ENCODE measurements around the gene RPP40. TPM values are rescaled to one million over a fixed set of nuclear protein-coding genes. Genes with fewer than 3 reads are reported as not detected.
"Not testable (repeated sequence)": the region's sequence is repeated elsewhere in the genome, so short reads cannot be mapped to it uniquely, and the experiment has no call there.

RPP40 gene
- polyA plus RNA-seq, 1 of the 3 experiments (the other 2 are of a cell fraction), result 9.8 TPM

DNA sequence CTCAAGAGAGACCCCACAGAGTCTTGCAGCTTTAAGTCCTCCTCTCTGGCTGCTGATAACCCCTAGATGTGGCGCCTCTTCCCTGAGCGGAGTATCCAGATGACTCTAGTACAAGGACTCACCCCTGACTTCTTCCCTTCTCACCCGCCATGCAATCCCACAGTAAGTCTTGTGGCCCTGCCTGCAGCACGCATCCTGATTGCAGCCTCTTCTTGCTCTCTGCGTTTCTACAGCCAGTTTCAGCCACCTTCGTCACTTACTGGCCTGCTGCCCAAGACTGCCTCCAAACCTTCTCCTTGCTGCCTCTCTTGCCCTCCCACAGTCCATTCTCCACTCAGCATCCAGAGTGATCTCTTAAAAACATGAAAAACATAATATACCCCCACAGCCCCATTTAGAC lies 2.4 kb upstream of the RPP40 start:
- no peak for DNase-seq
- no peaks in the 10 kb centered on the region for H3K9me3 ChIP-seq
- H3K4me3 ChIP-seq (ENCODE audit: low read depth in 2 of 2, low read length in 1 of 2), result no peak overlapping the region
- H3K27ac ChIP-seq (ENCODE audit: low read depth in 2 of 2, low read length in 1 of 2), result no peak overlapping the region
- H3K79me2 ChIP-seq (ENCODE audit: insufficient read depth), result no peaks in the 10 kb centered on the region
- H2AFZ ChIP-seq (ENCODE audit: low read depth), result no peak overlapping the region
- no peak for TF ChIP-seq IRF3 (IDR thresholded peaks at IDR 0.05; ENCODE audit: low read depth, low read length)
- TF ChIP-seq GATA2 (CRISPR knock-in tag; IDR thresholded peaks at IDR 0.05), result no peak
- TF ChIP-seq RXRA (IDR thresholded peaks at IDR 0.05; ENCODE audit: borderline replicate concordance, low read depth), result no peak
- TF ChIP-seq EP300 (IDR thresholded peaks at IDR 0.05; ENCODE audit: borderline replicate concordance in 1 of 2, low read depth in 1 of 2, low read length in 1 of 2), result no peak
- no peak for TF ChIP-seq TEAD4 (IDR thresholded peaks at IDR 0.05; ENCODE audit: borderline replicate concordance, insufficient read depth)
- no peak for TF ChIP-seq GABPA (IDR thresholded peaks at IDR 0.05; ENCODE audit: low read depth)
- TF ChIP-seq, protein P1, sequence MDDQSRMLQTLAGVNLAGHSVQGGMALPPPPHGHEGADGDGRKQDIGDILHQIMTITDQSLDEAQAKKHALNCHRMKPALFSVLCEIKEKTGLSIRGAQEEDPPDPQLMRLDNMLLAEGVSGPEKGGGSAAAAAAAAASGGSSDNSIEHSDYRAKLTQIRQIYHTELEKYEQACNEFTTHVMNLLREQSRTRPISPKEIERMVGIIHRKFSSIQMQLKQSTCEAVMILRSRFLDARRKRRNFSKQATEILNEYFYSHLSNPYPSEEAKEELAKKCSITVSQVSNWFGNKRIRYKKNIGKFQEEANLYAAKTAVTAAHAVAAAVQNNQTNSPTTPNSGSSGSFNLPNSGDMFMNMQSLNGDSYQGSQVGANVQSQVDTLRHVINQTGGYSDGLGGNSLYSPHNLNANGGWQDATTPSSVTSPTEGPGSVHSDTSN (IDR thresholded peaks at IDR 0.05), result no peak
- TF ChIP-seq NFIC (IDR thresholded peaks at IDR 0.05; ENCODE audit: borderline replicate concordance), result no peak
- no peak for TF ChIP-seq TAF1 (IDR thresholded peaks at IDR 0.05; ENCODE audit: borderline replicate concordance, low read depth, low read length)
- TF ChIP-seq, protein P2, sequence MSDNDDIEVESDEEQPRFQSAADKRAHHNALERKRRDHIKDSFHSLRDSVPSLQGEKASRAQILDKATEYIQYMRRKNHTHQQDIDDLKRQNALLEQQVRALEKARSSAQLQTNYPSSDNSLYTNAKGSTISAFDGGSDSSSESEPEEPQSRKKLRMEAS (IDR thresholded peaks at IDR 0.05; ENCODE audit: low read depth), result no peak
- no peak for TF ChIP-seq FOSL2 (IDR thresholded peaks at IDR 0.05; ENCODE audit: borderline replicate concordance, low read depth)
- no peak overlapping the region for H3K9ac ChIP-seq
- no peaks in the 10 kb centered on the region for H3K9me2 ChIP-seq
- WGBS (ENCODE audit: low lambda C conversion rate), result 98% methylated on average over 6 of the region's 6 CpGs
- H4K20me1 ChIP-seq (ENCODE audit: insufficient read depth), result no peaks in the 10 kb centered on the region
- H3K36me3 ChIP-seq (replicated peaks in 1 of 2; ENCODE audit: control insufficient read depth in 1 of 2, insufficient read depth in 2 of 2, low read length in 1 of 2), result peaks cover under 1 to 7% of the 10 kb centered on the region in 2 experiments
- ChIA-PET CTCF (interaction anchor here (1.2 kb wide), 1 partner anchor 24 kb away, joined by 3 read pairs; no protein-coding TSS in a partner anchor), POLR2A (no interaction called here)
- no peaks in the 10 kb centered on the region for H3K27me3 ChIP-seq (ENCODE audit: insufficient read depth)
- H3F3A ChIP-seq (replicated peaks; ENCODE audit: insufficient read depth), result no peaks in the 10 kb centered on the region
- no peak overlapping the region for H3K4me2 ChIP-seq
- peaks cover 0 to 2% of the 10 kb centered on the region in 2 experiments; a peak in 2 of 4 replicates for H3K4me1 ChIP-seq (ENCODE audit: control insufficient read depth in 1 of 2, insufficient read depth in 2 of 2, low read depth in 1 of 2, low read length in 1 of 2)

- Histone ChIP-seq H2AFZ (ENCODE audit: low read depth) (peak overlapping the region; percentile 99; the same call in 1 of the 2 replicates), H3K36me3 (replicated peaks in 1 of 2; ENCODE audit: control insufficient read depth in 1 of 2, insufficient read depth in 2 of 2, low read length in 1 of 2) (peaks cover 9 to 16% of the 10 kb centered on the region in 2 experiments)
- H3K9me2 ChIP-seq; DNase-seq; H3K9ac ChIP-seq; H3K79me2 ChIP-seq (ENCODE audit: insufficient read depth); H3K4me1 ChIP-seq (ENCODE audit: control insufficient read depth in 1 of 2, insufficient read depth in 2 of 2, low read depth in 1 of 2, low read length in 1 of 2); H3K27me3 ChIP-seq (ENCODE audit: insufficient read depth); H4K20me1 ChIP-seq (ENCODE audit: insufficient read depth); H3K27ac ChIP-seq (ENCODE audit: low read depth in 2 of 2, low read length in 1 of 2); H3F3A ChIP-seq (replicated peaks; ENCODE audit: insufficient read depth); H3K4me3 ChIP-seq (ENCODE audit: low read depth in 2 of 2, low read length in 1 of 2); H3K9me3 ChIP-seq; POLR2A ChIA-PET; H3K4me2 ChIP-seq: not testable (repeated sequence)
- WGBS (ENCODE audit: low lambda C conversion rate), result 98% methylated on average over 5 of the region's 5 CpGs
- CTCF ChIA-PET, result interaction anchor here (1.1 to 1.4 kb wide), 3 partner anchors 10 to 25 kb away, joined by 3 read pairs; no protein-coding TSS in a partner anchor
Observed at GRCh38 chr6:5005038-5005433, 1.2 kb upstream of the RPP40 start.

Data from SK-N-SH (cell line).